ENCODE results near the gene CDH23. TPM values are rescaled to one million over a fixed set of nuclear protein-coding genes. Genes with fewer than 3 reads are reported as not detected.
"Not testable (repeated sequence)": the region's sequence is repeated elsewhere in the genome, so short reads cannot be mapped to it uniquely, and the experiment has no call there.

Gene CDH23
- total RNA-seq, 4 donors from 2014 or later: 2.9 to 16.1 (median 5.9) TPM

GRCh38 chr10:71355886-71356285, 40.8 kb upstream of the CDH23 start:
- in situ Hi-C loops (cut with MboI; ENCODE audit: low pct_ligation_motif_present in 1 of 4, low pct_unique_long_range_greater_than_20kb in 1 of 4, low sequenced_read_pairs in 3 of 4): no loop called here
- H3K4me3 ChIP-seq: no peak overlapping the region
- 92% methylated on average over 12 of the region's 12 CpGs; no CpG with 5 or more reads in 1 of the 2 donors for WGBS, 2 donors (ENCODE audit: low coverage in 1 of 2)

GRCh38 chr10:71357792-71358265, 38.9 kb upstream of the CDH23 start:
- no peak for DNase-seq
- H3K27me3 ChIP-seq: no peaks in the 10 kb centered on the region
- H3K9me3 ChIP-seq: no peaks in the 10 kb centered on the region
- H3K4me1 ChIP-seq: no peaks in the 10 kb centered on the region
- intact Hi-C loops (cut with DNase I; ENCODE audit: low total_unique reads) (no loop called here), in situ Hi-C loops (cut with MboI; ENCODE audit: low pct_ligation_motif_present in 1 of 4, low pct_unique_long_range_greater_than_20kb in 1 of 4, low sequenced_read_pairs in 3 of 4) (no loop called here)
- H3K27ac ChIP-seq: no peak overlapping the region
- H3K4me3 ChIP-seq: no peak overlapping the region
- no peak for TF ChIP-seq POLR2AphosphoS5 (IDR thresholded peaks at IDR 0.05)
- TF ChIP-seq POLR2A (IDR thresholded peaks at IDR 0.05): no peak
- no peak for TF ChIP-seq EP300 (IDR thresholded peaks at IDR 0.05; ENCODE audit: low read depth)
- TF ChIP-seq CTCF (IDR thresholded peaks at IDR 0.05): no peak
- H3K36me3 ChIP-seq: no peaks in the 10 kb centered on the region
- 86 to 88% methylated on average over 4 to 7 of the region's 7 CpGs for WGBS, 2 donors (ENCODE audit: low coverage in 1 of 2)

More at GRCh38 chr10:71355886-71356285, 40.8 kb upstream of the CDH23 start:
- TF ChIP-seq EP300 (IDR thresholded peaks at IDR 0.05; ENCODE audit: low read depth) (no peak), CTCF (IDR thresholded peaks at IDR 0.05) (no peak), POLR2AphosphoS5 (IDR thresholded peaks at IDR 0.05) (no peak), POLR2A (IDR thresholded peaks at IDR 0.05) (no peak)
- no peak overlapping the region for H3K27ac ChIP-seq
- no peaks in the 10 kb centered on the region for H3K27me3 ChIP-seq
- no peaks in the 10 kb centered on the region for H3K36me3 ChIP-seq
- no peak for DNase-seq
- no peaks in the 10 kb centered on the region for H3K9me3 ChIP-seq
- H3K4me1 ChIP-seq: no peaks in the 10 kb centered on the region
- intact Hi-C loops (cut with DNase I; ENCODE audit: low total_unique reads): no loop called here

- Histone ChIP-seq H3K27ac (no peak overlapping the region), H3K4me3 (no peak overlapping the region), H3K4me1 (no peaks in the 10 kb centered on the region), H3K27me3 (no peaks in the 10 kb centered on the region), H3K36me3 (no peaks in the 10 kb centered on the region), H3K9me3 (no peaks in the 10 kb centered on the region)
- intact Hi-C loops (cut with DNase I; ENCODE audit: low total_unique reads) (no loop called here), in situ Hi-C loops (cut with MboI; ENCODE audit: low pct_ligation_motif_present in 1 of 4, low pct_unique_long_range_greater_than_20kb in 1 of 4, low sequenced_read_pairs in 3 of 4) (no loop called here)
- no peak for DNase-seq
- 94% methylated on average over 8 of the region's 8 CpGs; no CpG with 5 or more reads in 1 of the 2 donors for WGBS, 2 donors (ENCODE audit: low coverage in 1 of 2)
- TF ChIP-seq CTCF (IDR thresholded peaks at IDR 0.05): no peak
- TF ChIP-seq EP300 (IDR thresholded peaks at IDR 0.05; ENCODE audit: low read depth): no peak
- no peak for TF ChIP-seq POLR2AphosphoS5 (IDR thresholded peaks at IDR 0.05)
- no peak for TF ChIP-seq POLR2A (IDR thresholded peaks at IDR 0.05)
Observed at GRCh38 chr10:71358277-71358676, 38.4 kb upstream of the CDH23 start.

- intact Hi-C loops (cut with DNase I; ENCODE audit: low total_unique reads); H3K27ac ChIP-seq; DNase-seq; H3K36me3 ChIP-seq; in situ Hi-C loops (cut with MboI; ENCODE audit: low pct_ligation_motif_present in 1 of 4, low pct_unique_long_range_greater_than_20kb in 1 of 4, low sequenced_read_pairs in 3 of 4); H3K27me3 ChIP-seq; H3K4me1 ChIP-seq; H3K9me3 ChIP-seq; H3K4me3 ChIP-seq: not testable (repeated sequence)
- 87 to 100% methylated on average over 4 to 10 of the region's 10 CpGs for WGBS, 2 donors (ENCODE audit: low coverage in 1 of 2)
Observed at GRCh38 chr10:71358906-71359305, 37.8 kb upstream of the CDH23 start.

Measured in transverse colon (tissue), 4 donors.